GM12873 (cell line): ENCODE results near the gene ADAM12.

Experiments
- CTCF ChIP-seq: IDR thresholded peaks from 2 replicates; pipeline ENCODE4 v1.5.1; 2012; ENCODE audit warnings: low read depth, mild to moderate bottlenecking, moderate library complexity, low read length, control low read depth; ENCODE audit not compliant: insufficient read depth; ENCODE audit errors: missing control alignments

The ADAM12 gene

GRCh38 chr10:126420567-126421300 lies 32.5 kb upstream of the ADAM12 start:
- TF ChIP-seq CTCF: no peak

GRCh38 chr10:126417220-126417825 lies 29.0 kb upstream of the ADAM12 start:
- TF ChIP-seq CTCF: no peak

GRCh38 chr10:126409821-126410220 lies 21.5 kb upstream of the ADAM12 start:
- TF ChIP-seq CTCF: no peak

GRCh38 chr10:126408953-126409641 lies 20.8 kb upstream of the ADAM12 start:
- no peak for TF ChIP-seq CTCF

GRCh38 chr10:126407831-126408230 lies 19.6 kb upstream of the ADAM12 start:
- no peak for TF ChIP-seq CTCF

GRCh38 chr10:126405239-126405775 lies 17.0 kb upstream of the ADAM12 start:
- TF ChIP-seq CTCF: no peak
